CD4-positive, alpha-beta T cell treated with Interleukin-15 for 4 hours (primary cell): Measurements from ENCODE around the gene MILR1.

Experiments used
- DNase-seq: peaks from one replicate; pipeline ENCODE4 v3.0.0-alpha.2; 2020; ENCODE audit warnings: low spot score

MILR1 gene

DNA sequence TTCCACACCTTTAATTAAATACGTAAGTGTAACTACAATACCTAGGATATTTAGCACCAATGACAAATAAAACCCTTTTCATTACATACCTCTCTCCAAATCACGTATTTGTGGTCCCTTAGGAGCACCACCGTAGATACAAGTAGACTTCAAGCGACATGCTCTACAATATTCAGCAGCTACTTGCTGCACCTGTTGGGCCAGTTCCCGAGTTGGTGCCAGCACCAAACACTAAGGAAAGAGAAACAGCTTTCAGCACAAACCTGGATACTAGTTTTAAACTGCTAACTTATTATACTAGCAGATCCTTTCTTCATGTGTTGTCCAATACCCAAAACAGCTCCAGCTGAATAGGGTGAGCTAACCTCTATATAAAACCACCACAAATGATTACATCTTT, 54.4 kb downstream of the MILR1 start:
- DNase-seq = no peak

DNA sequence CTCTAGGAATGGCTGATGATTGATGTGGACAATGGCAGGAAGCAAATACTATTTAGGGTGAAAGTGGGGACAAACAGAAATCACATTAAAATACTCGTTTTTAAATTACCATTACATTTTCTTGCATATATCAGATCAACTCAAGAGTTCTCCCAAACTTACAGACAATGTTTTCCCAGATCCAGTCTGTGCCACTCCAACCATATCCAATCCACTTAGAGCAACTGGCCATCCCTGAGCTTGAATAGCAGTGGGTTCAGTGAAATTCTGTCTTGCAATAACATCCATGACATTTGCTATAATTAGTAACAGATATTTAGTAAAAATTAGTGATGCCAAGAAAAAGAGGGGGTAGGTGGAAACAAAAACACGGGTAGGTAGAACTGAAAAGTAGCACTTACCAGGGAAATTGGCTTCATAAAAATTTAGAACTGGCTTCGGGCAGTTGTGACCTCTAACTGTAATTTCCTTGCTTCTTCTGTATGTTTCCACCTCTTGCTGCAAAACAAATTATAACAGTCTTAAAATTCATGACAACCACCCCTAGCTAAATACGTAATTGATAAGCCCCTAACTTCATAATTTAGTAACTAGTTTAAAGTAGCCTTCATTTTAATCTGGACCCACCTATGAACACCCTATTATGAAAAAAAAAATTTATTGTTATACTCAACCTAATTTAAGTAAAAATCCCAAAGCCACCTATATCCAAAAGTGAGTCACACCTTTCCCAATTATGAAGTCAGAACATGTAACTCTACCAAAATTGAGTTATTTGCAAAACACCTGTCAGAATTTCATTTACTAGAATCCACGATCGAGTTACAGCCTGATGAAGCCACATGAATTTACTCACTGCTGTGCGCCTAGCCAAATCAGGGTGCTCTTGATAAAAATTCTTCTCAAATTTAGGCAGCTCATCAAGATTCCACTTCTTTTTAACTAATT, 55.2 kb downstream of the MILR1 start:
- DNase-seq = no peak

DNA sequence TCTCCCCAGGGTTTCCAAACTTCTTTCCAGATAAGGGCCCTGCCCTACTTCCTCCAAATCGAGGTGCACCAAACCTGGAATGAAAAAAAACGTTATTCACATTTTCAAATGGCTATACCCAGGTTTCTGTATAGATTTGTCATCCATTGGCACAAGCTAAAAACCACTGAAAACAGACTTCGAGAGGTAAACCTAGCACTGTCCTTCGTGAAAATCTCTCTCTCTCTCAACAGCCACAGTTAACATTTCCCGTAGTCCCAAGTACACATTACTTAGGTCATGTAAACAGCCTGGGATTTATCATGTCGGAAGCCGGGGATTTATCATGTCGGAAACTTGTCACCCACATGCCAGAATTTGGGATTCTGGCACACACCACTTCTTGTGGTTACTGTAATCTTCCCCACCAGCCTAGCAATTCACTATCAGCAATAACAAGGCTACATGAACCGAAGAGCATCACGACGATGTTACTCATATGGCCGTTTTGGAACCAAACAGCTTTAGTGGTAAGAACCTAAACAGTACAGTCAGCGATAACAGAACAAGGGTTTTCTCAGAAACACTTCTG, 55.9 kb downstream of the MILR1 start:
- no peak for DNase-seq

DNA sequence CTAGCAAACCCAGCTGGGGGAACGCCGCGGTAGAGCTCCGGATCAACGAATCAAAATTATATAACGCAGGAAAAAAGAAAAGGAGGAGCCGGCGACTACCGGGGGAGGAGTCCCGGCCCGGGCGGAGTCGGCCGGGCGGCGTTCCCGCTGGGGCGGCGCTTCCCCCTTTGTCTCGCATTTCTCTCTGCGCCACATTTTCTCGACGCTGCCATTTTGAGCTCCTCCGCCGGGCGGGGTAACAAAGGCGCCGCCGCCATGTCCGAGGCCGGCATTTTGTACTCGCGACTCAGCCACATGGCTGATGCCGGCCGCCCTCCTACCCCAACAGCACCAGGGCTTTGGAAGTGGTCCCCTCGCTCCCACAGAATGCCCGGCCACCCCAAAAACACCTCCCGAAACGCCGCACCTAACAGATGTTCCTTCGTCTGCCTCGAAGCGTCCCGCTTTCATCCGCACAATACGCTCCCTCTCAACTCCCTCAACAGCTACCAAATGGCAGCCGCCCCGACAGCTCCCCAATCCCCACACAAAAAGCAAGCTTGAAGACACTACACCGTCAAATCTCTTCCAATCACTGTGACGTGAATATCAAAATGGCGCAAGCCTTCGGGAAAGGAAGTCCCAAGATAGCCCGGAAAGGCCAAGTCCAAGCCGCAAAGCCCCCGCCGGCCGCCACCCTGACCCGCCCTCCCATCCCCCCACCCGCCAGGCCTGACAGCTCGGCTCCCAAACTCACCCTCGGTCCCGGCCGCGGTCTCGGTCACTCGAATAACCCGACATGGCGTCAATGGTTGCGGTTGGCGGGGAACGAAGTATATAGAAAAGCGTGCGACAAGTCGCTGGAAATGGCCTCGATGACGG, 56.7 kb downstream of the MILR1 start:
- peak; percentile 93 for DNase-seq

DNA sequence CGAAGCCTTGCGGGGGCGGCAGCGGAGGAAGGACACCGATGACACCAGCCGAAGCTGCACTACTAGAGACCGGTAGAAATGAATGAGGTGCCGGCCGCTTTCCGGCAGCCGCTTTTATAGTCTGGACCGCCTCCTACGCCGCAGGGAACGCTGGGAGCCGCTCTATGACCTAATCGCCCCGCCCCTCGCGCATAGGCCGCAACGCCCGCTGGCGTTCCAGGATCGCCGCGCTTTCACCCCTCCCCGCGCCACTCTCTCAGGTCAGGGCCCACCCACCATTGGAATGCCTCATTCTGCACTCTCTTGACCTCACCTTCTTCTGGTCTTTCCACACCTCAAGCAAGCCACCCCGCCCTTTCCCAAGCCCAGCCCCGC, 57.3 kb downstream of the MILR1 start, which contains the start of gene DDX5:
TSS of gene DDX5 (minus strand) at position 89 of the 375 bp plus-strand sequence. CDS start 170 bp downstream, outside the sequence.
- DNase-seq = peak; percentile 97

DNA sequence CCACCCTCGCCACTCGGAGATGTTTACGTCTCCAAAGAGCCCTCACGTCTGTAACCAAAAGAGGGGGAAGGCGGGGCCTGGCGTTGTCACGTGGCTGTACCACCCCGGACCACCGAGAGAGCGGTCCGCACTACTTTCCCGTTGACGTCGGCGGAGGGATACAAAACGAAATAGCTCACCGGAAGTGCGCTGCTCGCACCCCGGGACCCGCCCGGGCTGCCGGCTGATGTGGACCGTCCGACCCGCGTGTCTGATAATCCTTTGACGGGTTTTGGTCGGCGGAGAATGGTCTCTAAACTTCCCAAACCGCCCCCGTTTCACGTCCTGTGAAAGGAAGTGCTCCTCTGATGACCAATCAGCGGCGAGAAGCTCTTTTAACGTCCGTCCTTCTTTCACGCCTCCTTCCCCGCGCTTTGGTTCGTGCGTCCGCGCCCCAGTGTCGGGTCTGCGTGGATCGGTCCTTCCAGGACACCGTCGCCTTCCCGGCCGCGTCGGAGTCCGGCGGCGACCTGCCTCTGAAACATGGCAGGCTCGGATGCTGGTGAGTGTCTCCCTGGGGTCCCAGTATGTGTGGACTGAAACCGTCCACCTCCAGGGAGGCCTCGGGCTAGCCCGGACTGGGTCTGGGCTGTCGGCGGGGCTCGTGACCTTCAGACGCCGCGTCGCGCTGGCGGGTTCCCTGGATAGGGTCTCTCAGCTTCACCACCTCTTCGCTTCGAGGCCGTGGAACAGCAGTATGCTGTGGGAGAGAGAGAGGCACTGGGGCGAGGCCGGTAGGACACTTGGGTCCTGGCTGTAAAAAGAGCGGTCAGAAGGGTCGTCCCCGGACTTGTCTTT, 57.9 kb downstream of the MILR1 start, which contains the start of gene CEP95:
TSS of gene CEP95 (plus strand) at position 402 of the 837 bp plus-strand sequence. CDS start at position 523, 121 bp downstream.
- peak; percentile 97 for DNase-seq

DNA sequence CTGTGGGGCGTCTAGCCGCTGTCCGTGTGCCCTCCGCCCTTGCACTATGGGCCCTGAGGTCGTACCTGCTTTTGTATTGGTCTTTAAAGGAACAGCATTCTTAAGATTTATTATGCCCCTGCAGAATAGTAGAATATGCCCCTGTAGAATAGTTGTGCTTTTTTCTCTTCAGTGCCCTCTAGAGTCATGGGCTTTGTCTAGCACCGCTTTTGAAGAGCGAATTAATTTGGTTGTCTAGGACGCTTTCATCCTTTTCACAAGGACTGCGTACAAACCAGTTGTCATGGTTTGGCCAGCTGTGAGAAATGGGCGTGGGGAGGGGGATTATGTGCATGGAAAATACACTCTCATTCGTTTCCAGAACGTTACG, 58.5 kb downstream of the MILR1 start:
- DNase-seq = peak; percentile 74

DNA sequence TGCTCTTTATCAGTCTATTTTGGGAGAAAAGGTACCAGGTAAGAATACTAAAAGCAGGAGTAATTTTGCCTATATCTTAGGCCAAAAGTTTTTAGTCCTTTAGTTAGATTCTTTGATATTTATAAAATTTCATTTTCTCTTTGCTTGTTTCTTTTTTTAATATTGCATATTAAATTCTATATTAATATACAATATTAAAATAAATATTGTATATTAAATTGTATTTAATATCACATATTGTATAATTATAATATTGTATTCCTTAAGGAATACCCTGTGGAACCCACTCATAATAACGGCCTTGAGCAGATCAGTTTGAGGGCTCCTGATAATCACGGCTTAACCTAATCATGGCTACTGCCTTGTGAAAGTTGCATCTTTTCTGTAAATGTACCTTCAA, 59.8 kb downstream of the MILR1 start:
- no peak for DNase-seq

DNA sequence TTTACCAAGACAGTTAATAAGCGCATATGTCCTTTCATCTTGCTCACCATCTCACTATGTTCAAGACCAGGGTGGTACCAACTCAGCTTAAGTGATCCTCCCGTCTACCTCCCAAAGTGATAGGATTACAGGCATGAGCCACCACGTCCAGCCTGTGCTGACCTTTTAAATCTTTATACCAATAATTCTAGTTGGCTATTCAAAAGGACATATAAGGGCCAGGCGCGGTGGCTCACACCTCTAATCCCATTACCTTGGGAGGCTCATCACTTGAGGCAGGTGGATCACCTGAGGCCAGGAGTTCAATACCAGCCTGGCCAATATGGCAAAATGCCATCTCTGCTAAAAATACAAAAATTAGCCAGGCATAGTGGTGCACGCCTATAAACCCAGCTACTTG, 60.3 kb downstream of the MILR1 start:
- no peak for DNase-seq

DNA sequence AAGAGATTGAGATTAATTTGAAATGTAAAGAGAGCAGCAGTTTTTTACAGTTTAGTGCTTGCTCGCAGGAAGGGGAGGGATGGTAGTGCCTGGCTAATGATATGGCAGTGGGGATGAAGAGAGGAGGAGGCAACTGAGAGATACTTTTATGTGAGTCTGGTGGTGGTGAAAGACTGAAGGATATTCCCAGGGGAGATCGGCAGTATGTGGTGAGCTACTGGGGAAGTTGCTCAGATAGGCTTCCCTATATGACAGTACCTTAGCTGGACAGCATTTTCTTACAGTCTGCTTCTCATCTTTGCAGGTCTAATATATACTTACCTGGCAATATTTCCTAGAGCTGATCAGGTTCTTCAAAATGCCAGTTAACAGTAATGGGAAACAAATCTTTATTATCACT, 66.5 kb downstream of the MILR1 start:
- DNase-seq = no peak

DNA sequence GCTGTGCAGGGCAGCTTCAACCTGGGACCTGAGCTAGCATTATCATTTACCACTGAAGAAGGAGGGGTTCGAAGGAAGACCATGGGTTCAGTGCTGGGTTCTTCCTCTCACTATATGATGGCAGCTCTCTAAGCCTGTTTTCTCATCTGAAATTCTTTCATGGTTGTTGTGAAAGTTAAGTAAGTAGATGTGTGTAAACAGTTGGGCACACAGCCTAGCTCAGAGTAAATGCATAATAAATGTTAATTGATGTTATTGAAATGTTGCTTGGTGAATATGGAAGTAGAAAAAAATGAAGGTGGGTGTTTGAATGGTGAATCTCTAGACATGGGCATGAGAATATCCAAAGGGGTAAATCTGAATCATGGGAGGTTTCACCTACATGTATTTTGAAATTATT, 66.9 kb downstream of the MILR1 start:
- DNase-seq = no peak
